ENCODE data around the gene MSL1.
A peak's percentile ranks its signal among the peaks of the same experiment; 100 is the strongest.

MSL1 gene

GRCh38 chr17:40079545-40079944, 42.2 kb upstream of the MSL1 start:
- no peak for TF ChIP-seq CSDC2 (CRISPR knock-in tag; IDR thresholded peaks at IDR 0.05)
- no peak for TF ChIP-seq PATZ1 (CRISPR knock-in tag; IDR thresholded peaks at IDR 0.05; ENCODE audit: borderline replicate concordance)
- no peak for TF ChIP-seq ZNF70 (CRISPR knock-in tag; IDR thresholded peaks at IDR 0.05)
- TF ChIP-seq ZNF565 (CRISPR knock-in tag; conservative IDR thresholded peaks at IDR 0.05; ENCODE audit: low read depth) = no peak
- no peak for TF ChIP-seq POU6F1 (CRISPR knock-in tag; IDR thresholded peaks at IDR 0.05; ENCODE audit: borderline replicate concordance, low read depth)
- no peak for TF ChIP-seq TSHZ2 (CRISPR knock-in tag; IDR thresholded peaks at IDR 0.05)
- no peak for TF ChIP-seq ESRRG (CRISPR knock-in tag; IDR thresholded peaks at IDR 0.05)
- TF ChIP-seq SNAI2 (CRISPR knock-in tag; IDR thresholded peaks at IDR 0.05) = no peak
- TF ChIP-seq CSRNP3 (CRISPR knock-in tag; IDR thresholded peaks at IDR 0.05) = no peak
- no peak for ATAC-seq

- no peak for TF ChIP-seq RARB (CRISPR knock-in tag; IDR thresholded peaks at IDR 0.05)
- no peak for TF ChIP-seq TSHZ2 (CRISPR knock-in tag; IDR thresholded peaks at IDR 0.05)
- TF ChIP-seq GLIS3 (CRISPR knock-in tag; IDR thresholded peaks at IDR 0.05) = no peak
- no peak for TF ChIP-seq ZFP3 (CRISPR knock-in tag; IDR thresholded peaks at IDR 0.05)
- no peak for TF ChIP-seq SNAI2 (CRISPR knock-in tag; IDR thresholded peaks at IDR 0.05)
- no peak for TF ChIP-seq ZNF8 (CRISPR knock-in tag; IDR thresholded peaks at IDR 0.05)
- no peak for TF ChIP-seq ZNF70 (CRISPR knock-in tag; IDR thresholded peaks at IDR 0.05)
- no peak for TF ChIP-seq ISL1 (CRISPR knock-in tag; IDR thresholded peaks at IDR 0.05)
- no peak for TF ChIP-seq CSRNP3 (CRISPR knock-in tag; IDR thresholded peaks at IDR 0.05)
- TF ChIP-seq BACH2 (CRISPR knock-in tag; IDR thresholded peaks at IDR 0.05; ENCODE audit: borderline replicate concordance) = no peak
These were observed 37.3 kb upstream of the MSL1 start for GRCh38 chr17:40084477-40084876.

GRCh38 chr17:40086150-40087044, 35.4 kb upstream of the MSL1 start:
- peak; percentile 73 for ATAC-seq
- no peak for TF ChIP-seq RARB (CRISPR knock-in tag; IDR thresholded peaks at IDR 0.05)
- TF ChIP-seq ZFP30 (CRISPR knock-in tag; IDR thresholded peaks at IDR 0.05) = no peak
- TF ChIP-seq ZFP3 (CRISPR knock-in tag; IDR thresholded peaks at IDR 0.05) = no peak
- TF ChIP-seq TSHZ2 (CRISPR knock-in tag; IDR thresholded peaks at IDR 0.05) = no peak
- TF ChIP-seq TOX (CRISPR knock-in tag; IDR thresholded peaks at IDR 0.05; ENCODE audit: borderline replicate concordance) = no peak
- no peak for TF ChIP-seq CREB5 (CRISPR knock-in tag; IDR thresholded peaks at IDR 0.05; ENCODE audit: low read depth)
- no peak for TF ChIP-seq ARNTL (CRISPR knock-in tag; IDR thresholded peaks at IDR 0.05; ENCODE audit: borderline replicate concordance, low read depth)
- no peak for TF ChIP-seq ESRRG (CRISPR knock-in tag; IDR thresholded peaks at IDR 0.05)

More at GRCh38 chr17:40084477-40084876, 37.3 kb upstream of the MSL1 start:
- no peak for ATAC-seq
